Measurements from ENCODE around the gene HEPACAM.

DNA sequence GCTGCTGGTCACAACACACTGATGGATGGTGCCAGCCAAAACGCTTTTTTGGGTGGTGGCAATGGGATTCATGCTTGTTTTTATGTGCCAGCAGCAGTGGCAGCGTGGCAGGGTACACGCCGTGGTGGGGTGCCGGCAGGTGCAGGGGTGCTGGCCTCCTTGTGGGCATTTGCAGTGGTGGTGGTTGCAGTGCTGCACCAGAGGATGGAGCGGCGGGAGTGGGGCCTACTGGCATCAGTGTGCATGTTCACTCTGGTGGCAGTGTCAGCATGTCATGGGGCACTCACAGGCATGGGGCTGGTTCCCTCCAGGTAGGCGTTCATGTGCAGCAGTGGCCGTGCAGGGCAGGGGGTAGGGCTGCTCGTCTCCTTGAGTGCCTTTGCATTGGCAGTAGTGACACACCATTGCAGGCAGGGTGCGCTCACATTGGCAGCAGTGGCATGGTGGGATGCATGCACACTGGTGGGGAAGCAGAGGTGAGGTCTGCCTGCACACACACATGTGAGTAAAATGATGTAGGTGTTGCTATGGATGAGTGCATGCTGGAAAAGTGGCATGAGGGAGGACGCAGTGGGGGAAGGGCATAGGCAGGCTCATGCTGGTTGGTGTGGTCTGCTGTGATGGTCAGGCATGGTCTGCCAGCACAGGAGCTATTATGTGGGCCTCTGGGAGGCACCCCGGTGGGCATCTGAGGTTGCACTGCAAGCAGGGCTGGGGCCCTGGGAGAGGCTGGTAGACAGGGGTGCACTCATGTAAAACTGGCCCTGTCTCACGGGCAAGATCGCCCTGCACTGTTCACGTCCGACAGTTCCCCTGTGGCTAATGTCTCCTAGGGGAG, 48.0 kb upstream of the HEPACAM start:
- TF ChIP-seq CTCF (IDR thresholded peaks at IDR 0.05; ENCODE audit: borderline replicate concordance, extremely low read depth, low read length, poor library complexity, severe bottlenecking) (no peak), EZH2 (IDR thresholded peaks at IDR 0.05; ENCODE audit: borderline replicate concordance, low read depth, low read length, severe bottlenecking) (no peak)

Data from DND-41 (cell line).